GDM1 (cell line): Measurements from ENCODE around the gene AHSG.

Experiments
- DNase-seq: peaks from one replicate; lab custom pipeline; 2025; lab: John Stamatoyannopoulos, UW

AHSG gene

DNA sequence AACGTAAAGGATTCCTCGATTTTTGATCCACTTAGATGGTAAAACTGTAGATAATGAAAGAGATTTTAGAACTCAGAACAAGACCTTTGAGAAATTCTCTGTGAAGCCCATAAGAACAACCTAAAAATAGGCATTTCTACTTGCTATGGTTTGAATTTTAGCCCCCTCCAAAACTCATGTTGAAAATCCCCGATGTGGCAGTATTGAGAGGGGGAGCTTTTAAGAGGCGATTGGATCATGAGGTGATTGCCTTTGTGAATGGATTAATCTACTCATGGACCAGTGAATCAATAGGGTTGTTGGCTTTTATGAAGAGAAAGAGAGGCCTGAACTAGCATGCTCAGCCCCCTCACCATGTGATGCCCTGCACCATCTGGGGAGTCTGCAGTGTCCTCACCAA lies 20.2 kb upstream of the AHSG start:
- no peak for DNase-seq

DNA sequence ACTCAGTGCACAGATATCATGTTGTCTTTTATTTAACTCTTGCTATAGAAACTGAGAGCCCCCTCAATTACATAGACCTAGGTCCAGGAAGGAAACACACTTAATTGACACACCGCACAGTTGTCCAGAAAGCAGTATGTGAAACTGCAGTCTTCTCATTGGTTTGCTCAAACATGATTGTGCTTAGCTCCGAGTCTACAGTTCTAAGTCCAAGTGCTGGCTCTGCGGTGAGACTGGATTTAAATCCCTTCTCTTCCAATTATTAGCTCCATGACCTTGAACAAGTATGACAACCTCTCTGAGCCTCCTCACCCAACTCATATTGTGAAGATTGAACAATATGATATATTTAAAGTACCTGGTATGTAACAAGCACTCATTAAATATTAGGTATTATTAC lies 19.0 kb upstream of the AHSG start:
- no peak for DNase-seq

DNA sequence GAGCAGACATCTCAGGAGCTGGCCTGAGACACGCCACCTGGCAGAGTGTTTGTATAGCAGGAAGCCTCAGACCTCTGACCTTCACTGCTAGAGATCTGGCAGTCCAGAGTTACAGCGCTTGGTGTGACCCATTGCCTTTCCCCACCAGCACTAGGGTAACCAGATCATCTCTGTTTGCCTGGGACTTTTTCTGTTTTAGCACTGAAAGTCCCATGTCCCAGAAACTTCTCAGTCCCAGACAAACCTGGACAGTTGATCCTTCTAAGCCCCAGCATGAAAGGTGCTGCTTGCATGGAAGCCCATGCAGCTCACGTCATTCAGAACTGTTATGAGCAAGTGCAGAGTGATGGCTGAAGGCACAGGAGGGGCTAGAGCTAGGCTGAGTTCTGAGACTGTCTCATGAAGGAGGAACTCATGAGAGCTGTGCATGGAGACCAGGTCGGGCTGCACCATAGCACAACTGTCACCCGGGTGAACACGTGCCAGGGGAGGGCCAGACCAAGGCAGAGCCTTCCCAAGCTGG lies 18.2 kb upstream of the AHSG start:
- no peak for DNase-seq

DNA sequence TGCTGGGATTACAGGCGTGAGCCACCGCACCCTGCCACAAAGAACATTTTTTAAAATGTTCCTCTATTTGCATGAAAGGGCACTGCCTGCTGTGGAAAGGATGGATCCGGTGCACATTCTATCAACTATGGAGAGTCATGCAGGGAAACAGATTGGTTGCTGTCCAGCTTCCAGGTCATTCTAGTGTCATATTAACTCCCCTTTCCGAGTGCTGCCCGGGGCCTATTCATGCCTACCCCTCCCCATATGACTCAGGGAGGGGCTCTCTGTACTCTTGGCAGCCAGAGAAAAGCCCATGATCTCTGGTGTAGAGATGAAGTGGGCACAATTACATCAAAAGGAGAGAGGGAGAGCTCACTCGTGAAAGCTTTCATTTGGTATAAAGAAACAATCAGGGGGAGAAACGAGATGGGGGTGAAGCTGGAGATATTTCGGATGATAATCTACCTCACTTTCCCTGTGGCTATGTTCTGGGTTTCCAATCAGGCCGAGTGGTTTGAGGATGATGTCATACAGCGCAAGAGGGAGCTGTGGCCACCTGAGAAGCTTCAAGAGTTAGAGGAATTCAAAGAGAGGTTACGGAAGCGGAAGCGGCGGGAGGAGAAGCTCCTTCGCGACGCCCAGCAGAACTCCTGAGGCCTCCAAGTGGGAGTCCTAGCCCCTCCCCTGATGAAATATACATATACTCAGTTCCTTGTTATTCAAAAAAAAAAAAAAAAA lies 16.1 kb upstream of the AHSG start:
- no peak for DNase-seq

DNA sequence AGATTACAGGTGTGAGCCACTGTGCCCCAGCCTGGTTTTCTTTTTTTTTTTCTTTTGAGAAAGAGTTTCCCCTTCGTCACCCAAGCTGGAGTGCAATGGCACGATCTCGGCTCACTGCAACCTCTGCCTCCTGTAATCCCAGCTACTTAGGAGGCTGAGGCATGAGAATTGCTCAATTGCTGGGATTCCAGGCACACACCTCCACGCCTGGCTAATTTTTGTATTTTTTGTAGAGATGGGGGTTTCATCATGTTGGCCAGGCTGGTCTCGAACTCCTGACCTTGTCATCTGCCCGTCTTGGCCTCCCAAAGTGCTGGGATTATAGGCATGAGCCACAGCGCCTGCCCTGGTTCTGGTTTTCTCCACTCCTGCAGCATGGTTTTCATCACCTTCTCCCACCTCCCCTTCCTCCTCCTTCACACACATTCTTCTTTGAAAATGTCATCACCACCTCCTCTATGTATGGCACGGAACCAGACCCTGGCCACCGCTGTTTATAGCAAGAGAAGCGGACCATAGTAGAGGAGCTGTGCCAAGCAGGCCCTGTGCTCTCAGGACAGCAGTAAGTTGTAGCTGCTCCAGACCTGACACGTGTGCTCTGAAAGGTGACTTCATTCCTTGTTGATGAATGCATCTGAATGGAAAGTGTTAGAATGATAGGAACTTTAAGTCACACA lies 14.6 kb upstream of the AHSG start:
- DNase-seq: no peak

DNA sequence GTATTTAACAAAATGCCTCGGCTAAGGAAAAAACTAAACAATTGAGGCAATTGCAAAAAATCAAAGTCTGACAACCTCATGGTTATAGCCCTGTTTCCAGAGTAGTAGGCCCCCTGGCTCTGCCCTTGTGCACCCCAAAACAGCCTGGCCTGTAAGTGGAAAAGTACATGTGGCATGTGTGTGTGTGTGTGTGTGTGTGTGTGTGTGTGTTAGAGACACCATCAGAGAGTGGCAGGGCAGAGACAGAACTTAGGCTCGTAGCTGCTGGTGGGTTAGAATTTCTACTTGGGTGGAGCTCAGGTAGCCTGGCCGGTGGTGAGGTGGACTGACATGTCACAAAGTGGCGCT lies 14.1 kb upstream of the AHSG start:
- DNase-seq: no peak

DNA sequence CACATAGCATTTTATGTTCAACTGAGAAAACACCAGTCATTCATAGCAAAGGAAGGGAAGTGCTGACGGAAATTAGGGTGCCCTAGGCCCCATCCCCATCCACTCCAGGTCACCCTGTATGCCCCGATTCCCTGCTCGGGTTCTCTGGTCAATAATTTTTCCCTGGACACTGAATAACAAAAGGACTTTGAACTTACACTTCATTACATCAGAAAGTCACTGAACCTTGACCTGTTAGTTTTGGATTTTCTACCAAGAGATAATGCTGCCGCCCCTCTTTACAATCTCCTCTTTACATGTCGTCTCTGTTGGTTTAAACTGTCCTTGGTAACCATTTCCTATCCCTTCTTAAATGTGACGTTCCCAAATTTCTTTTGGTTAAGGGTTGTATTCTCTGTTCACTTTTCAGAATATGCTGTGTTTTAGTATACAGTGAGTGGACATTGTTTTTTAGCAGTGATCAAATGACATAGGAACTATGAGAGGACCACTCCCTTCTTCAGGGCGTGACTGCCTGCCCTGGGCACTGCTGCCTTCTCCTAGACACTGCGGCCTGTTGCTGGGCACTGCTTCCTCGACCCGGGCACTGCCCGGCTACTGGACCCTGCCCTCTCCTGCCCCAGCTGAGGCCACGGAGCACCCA lies 13.6 kb upstream of the AHSG start:
- DNase-seq: no peak

DNA sequence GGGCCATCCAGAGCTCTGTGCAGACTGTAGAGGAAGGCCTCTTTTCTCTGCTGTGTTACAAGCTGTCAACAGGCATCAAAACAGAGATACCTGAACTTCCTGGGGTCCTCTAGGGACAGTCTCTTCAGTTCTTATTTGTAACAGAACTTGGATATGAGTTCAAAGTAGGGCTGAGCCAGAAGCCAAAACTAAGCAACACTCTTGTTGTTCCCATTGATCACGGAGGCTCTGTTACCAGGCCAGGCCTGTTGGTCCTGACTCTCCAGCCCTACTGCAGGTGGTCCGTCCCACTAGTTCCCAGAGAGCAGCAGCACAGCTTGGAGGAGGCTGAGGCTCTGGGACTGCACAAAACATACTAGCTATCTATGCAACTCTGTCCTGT lies 13.1 kb upstream of the AHSG start:
- DNase-seq: no peak

DNA sequence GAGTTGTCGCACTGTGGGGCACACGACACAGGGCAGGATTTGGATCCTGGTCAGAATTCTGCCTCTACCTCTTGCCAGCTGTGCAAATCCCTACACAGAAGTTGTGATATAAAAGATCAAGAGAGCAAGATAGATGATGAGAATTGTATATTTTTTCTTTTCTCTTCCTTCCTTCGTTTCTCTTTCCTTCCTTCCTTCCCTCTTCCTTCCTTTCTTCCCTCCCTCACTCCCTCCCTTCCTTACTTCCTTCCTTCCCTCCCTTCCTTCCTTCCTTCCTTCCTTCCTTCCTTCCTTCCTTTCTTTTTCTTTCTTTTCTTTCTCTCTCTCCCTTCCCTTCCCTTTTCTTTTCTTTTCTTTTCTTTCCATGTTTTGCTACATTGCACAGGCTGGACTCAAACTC lies 12.0 kb upstream of the AHSG start:
- DNase-seq: no peak

DNA sequence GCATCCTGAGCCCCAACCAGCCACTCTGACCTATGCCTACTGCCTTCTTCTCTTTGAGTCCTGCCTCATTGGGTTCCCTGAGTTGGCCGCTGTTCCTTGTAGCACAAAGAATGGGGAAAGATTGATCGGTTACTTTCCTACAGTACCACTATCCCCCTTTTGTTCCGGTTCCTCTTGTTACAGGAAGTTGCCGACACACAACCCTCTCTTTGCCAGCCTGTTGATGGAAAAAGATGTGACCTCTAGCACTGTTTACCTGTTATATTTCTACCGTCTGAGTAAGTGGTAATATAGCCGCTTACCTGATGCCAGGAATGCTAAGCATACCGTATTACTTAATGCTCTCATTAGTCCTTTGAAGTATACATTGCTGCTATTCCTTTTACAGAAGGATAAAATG lies 9.7 kb upstream of the AHSG start:
- no peak for DNase-seq

DNA sequence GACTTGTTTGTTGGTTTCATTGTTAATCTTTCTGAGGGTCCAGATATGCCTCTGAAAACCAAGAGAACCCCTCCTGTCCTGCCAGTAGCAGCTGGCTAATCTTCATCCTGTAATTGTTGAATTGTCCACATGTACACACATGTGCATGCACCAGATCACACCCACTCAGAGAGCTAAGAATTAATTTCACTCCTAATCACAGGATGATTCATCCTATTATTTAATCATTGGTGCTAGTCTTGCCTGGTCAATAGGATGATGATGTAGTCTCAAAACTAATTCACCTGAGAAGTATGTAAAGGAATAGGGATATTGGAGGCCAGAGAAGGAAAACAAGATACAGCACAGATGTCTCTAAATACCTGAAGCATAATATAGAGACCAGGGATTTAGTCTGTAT lies 7.8 kb upstream of the AHSG start:
- DNase-seq: no peak

DNA sequence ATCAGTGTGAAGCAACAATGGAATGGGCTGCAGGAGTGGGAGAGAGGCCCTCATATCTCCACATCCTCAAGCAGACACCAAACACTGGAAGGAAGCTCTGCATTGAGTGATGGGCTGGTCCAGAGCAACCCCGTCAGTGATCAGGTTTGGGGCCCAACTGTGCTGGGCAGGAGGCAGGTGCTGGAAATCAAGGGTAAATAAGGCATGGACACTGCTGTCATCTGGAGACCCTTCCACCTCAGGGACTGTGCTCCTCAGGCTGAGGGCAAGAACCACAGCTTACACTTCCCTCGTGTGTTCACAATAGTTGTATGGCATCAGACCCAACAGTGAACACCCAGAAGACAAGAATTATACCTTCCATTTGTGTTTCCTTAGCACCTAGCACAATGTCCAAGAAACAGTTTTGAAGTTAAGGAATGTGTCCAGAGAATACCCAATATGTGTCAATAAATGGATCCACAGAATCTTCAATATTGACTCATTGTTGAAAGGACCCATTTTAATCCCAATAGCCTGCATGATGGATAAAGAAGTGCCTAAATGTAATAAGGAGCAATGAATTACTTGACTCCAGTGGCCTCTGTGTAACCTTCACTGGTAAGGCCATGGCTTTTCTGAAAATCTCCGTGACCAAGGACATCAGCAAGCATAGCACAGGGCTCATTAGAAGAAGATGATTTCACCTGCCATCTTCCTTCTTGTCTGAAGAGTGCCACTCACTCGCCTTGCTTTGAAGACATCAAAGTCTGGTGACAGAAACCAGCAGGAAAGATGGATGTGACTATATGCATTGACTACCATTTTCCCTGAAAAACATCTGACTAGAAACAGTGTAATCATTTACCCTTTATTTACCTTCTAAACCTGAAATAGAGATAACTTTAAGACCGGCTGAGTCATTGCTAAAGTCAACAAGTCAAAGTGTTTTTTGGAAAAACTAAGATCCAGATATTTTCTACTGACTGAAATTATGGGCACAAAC lies 7.0 kb upstream of the AHSG start:
- no peak for DNase-seq

DNA sequence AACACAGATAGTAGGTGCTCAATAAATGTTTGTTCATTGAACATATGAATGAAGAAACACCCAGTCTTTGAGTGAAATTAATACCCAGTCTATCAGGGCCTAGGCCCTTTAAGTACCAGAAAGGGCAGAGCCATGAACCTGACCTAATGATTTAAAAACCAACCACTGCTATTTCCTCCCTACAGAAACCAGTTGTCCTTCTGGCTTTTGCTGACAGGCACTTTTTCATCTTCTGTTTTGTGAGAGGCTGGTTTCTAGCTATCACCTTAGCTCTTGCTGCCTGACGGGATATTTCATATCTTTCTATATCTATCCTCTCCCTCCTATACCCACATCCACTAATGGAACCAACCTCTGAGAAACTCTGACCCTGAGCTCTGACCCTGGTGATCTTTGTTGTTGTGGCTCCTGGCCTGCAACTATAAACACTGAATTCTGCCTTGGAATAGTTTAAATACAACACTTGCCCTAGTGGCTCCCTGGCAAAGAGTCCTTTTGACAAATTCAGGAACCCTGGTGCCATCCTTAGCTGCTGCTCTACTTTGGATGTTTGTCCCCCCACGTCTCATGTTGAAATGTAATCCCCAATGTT lies 4.1 kb upstream of the AHSG start:
- no peak for DNase-seq

DNA sequence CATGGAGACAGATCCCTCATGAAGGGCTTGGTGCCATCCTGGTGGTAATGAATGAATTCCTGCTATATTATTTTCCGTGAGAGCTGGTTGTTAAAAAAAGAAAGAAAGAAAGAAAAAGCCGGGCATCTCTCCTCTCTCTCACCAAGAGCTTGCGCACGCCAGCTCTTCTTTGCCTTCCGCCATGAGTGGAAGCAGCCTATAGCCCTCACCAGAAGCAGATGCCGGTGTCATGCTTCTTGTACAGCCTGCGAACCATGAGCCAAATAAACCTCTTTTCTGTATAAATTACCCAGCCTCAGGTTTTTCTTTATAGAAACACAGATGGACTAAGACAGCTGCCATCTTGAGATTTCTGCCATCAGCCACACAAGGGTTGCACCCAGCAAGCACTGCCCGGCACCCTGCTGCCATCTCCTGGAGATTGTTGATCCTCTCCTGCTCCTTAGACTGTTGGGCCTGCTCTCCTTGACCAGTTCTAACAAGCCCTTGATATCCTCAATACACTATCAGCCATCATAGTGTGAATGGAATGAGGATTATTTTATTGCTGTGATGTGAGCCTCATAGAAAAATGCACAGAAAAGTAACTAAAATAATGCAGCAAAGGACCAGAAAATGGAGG lies 3.5 kb upstream of the AHSG start:
- DNase-seq: no peak

DNA sequence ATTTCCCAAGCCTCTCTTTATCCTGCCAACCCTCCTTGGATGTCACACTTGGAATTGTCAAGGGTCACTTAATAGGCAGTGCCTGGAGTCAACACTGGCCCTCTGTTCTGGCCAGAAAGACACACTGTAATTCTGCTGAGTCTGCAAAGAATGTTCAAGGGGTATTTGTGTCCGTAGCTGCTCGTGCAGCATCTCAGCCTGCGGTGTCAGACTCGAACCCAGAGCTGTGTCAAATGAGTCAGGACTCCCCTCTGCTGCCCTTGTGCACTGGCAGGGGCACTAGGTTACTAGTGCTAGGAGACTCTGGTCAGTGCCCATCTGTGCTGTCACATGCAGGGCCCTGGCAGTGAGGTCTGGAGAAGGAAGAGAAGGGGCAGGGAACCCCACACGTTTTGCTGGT lies 795 bp upstream of the AHSG start:
- no peak for DNase-seq

DNA sequence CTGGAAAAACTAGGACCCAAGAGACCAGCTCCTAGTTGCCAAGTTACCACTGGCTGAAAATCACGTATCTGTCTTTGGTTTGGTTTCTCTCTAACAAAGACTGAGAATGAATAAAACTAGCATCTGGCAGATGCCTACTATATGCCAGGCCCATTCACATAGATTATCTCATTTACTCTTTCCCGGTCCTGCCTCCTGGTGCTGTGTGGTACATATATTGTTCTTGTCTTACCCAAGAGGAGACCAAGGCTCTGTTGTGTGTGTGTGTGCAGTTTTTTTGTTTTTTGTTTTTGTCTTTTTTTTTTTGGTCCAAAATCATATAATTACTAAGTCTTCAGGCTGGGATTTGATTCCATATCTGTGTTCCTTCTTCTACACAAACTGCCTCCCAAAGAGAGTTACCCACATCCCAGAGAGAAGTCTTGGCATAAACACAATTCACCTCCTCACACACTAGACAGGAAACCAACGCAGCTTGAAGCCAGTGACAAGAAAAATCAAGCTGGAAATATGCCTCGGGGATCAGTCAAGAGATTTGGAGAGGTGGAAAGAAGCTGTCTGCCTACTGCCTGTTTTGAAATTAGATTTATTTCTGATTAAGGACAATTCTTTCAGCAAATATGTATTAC lies 891 bp downstream of the AHSG start:
- no peak for DNase-seq

DNA sequence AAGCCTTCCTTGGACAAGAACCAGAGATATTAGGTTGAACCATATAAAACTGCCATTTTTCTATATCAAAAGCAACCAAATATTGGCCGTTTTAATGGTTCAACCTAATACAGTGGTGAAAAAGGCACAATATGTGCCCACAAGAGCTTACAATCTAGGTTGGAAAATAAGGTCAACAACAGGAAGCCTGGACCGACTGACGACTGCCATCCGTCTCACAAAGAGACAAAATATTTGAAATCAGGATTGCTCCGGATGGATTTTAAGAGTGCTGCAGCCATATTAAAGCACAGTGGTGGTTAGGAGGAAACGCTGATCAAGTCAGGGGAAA lies 1.4 kb downstream of the AHSG start:
- DNase-seq: no peak

DNA sequence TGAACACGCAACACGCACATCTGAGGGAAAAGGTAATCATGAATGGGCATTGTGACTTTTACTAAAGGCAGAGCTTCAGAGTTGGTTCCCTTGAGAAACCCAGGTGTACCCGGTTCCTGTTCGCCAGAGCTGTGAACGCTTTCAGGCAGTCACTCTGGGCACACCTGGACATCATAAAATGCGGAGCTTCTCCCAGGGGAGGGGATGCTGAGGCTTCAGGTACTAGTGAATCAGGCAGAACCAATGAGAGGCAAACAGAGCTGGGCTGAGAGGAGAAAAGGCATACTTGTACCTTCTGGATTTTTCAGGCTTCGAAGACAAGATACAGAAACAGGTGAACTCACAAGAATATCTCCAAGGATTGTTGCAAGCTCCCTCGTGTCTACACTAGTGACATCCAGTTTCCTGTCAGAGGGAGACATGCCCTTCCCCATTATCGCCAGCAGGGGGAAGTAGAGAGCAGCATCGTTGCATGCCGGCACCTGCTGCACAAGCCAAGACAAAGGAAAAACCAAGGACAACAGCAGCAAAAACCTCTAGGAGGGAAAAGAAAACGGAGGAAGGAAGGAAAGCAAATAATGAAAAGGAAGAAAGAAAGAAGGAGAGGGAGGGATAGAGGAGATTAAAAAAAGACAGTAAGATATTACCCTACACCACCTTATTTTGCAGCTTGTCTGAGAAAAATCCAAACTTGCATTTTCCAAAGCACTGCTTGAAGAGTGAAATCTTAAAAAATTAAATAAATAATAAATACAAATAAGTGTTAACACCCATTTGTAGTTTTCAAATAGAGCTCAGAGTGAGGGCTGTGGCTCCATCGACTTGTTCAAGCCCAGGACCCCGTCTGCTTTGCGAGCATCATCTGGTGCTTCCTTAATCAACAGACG lies 2.0 kb downstream of the AHSG start:
- peak; percentile 38 for DNase-seq

DNA sequence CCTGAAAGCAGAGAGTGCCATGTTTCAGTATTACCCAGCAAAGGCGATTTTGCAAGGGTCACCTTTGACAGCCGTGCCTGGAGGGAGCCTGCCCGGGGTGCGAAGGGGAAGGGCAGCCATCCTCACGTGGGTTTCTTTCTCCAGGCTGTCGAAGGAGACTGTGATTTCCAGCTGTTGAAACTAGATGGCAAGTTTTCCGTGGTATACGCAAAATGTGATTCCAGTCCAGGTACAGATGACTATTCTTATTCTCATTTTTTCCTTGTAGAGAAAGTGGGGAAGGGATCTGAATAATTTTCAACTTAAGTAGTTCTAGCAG lies 3.4 kb downstream of the AHSG start:
- DNase-seq: no peak
